K562 (cell line): ENCODE measurements around the gene PLS1. TPM values are rescaled to one million over a fixed set of nuclear protein-coding genes. Genes with fewer than 3 reads are reported as not detected.

ENCODE experiments used
- ATF2 ChIP-seq: sonication (generic); formaldehyde crosslinking; IDR thresholded peaks from 2 replicates; pipeline ENCODE4 v1.8.1; 2022; ENCODE audit warnings: missing genetic modification reagents
- ETV6 ChIP-seq, 3 experiments: fragments of 150-350 bp in 1 of 3; sonication (generic) in 1 of 3; formaldehyde crosslinking in 1 of 3; IDR thresholded peaks; 2 replicates each; pipeline versions ENCODE4 v1.6.1 to v1.8.0; 2014 to 2022; ENCODE audit warnings: borderline replicate concordance in 2 of 3, low read depth in 2 of 3, antibody characterized with exemption in 1 of 3, low read length in 1 of 3, mild to moderate bottlenecking in 1 of 3, missing genetic modification reagents in 1 of 3
- GABPA ChIP-seq: fragments of 200-800 bp; sonication (Bioruptor generic); conservative IDR thresholded peaks from 2 replicates; pipeline ENCODE4 v1.6.1; 2016; ENCODE audit warnings: low read depth, missing genetic modification characterization, missing compliant biosample characterization
- HNRNPH1 ChIP-seq: fragments of 200-400 bp; formaldehyde crosslinking; optimal IDR thresholded peaks from 2 replicates; pipeline ENCODE3; 2017; ENCODE audit warnings: low read depth, mild to moderate bottlenecking, low read length, moderate library complexity
- KLF6 ChIP-seq: fragments of 250-450 bp; sonication (Bioruptor Pico); IDR thresholded peaks from 2 replicates; pipeline ENCODE4 v1.4.0; 2020; ENCODE audit warnings: mild to moderate bottlenecking, moderate library complexity, borderline replicate concordance
- MYC ChIP-seq, 2 experiments: fragments of 250-450 bp in 1 of 2; sonication (Bioruptor Pico) in 1 of 2; IDR thresholded peaks; 2 replicates each; pipeline versions ENCODE4 v1.5.1 to v1.6.1; 2012 to 2021; ENCODE audit warnings: low read depth in 2 of 2, borderline replicate concordance in 1 of 2, improper control_type of control experiment in 1 of 2, low read length in 1 of 2, mild to moderate bottlenecking in 1 of 2, moderate library complexity in 1 of 2
- NFIC ChIP-seq: fragments of 450-650 bp; IDR thresholded peaks from 2 replicates; pipeline ENCODE4 v1.6.1; 2017; ENCODE audit warnings: mild to moderate bottlenecking, inconsistent platforms
- NR3C1 ChIP-seq: sonication (generic); formaldehyde crosslinking; IDR thresholded peaks from 2 replicates; pipeline ENCODE4 v1.8.1; 2022; ENCODE audit warnings: missing genetic modification reagents
- POLR2H ChIP-seq: IDR thresholded peaks from 2 replicates; pipeline ENCODE4 v1.6.1; 2016; ENCODE audit warnings: missing genetic modification characterization, low read depth, mild to moderate bottlenecking, control low read depth, missing compliant biosample characterization, moderate library complexity
- PTBP1 ChIP-seq: fragments of 200-400 bp; formaldehyde crosslinking; IDR thresholded peaks from 2 replicates; pipeline ENCODE4 v1.6.1; 2017; ENCODE audit warnings: low read depth, low read length
- SIRT6 ChIP-seq: IDR thresholded peaks from one replicate; pipeline ENCODE4 v1.6.1; 2012; ENCODE audit warnings: low read depth, mild to moderate bottlenecking, control low read depth, inconsistent platforms, low read length, moderate library complexity
- TGIF2 ChIP-seq: sonication (generic); formaldehyde crosslinking; IDR thresholded peaks from 2 replicates; pipeline ENCODE4 v1.8.1; 2022; ENCODE audit warnings: mild to moderate bottlenecking, missing genetic modification reagents, moderate library complexity
- YY1 ChIP-seq, 3 experiments: IDR thresholded peaks; 2 replicates each; pipeline ENCODE4 v1.6.1; 2011; ENCODE audit warnings: low read length in 2 of 3, mild to moderate bottlenecking in 2 of 3, moderate library complexity in 2 of 3, borderline replicate concordance in 1 of 3, control low read depth in 1 of 3, low read depth in 1 of 3; ENCODE audit not compliant: insufficient read depth in 3 of 3, insufficient replicate concordance in 2 of 3, control insufficient read depth in 1 of 3, insufficient read length in 1 of 3; ENCODE audit errors: extremely low read depth in 1 of 3
- ZNF41 ChIP-seq: fragments of 250-450 bp; sonication (Bioruptor Pico); conservative IDR thresholded peaks from 2 replicates; pipeline ENCODE4 v1.4.0; 2020; ENCODE audit warnings: mild to moderate bottlenecking
- polyA plus RNA-seq, 8 experiments: library from polyadenylated mRNA; depleted of rRNA in 4 of 8; stranded (reverse) in 5 of 8; unstranded in 3 of 8; fragments of >200 nt; fragmentation: Nextera tagmentation in 2 of 8; fragmentation: Illumina TruSeq in 1 of 8; extraction: Ambion mirVana in 2 of 8; extraction: Trizol in 1 of 8; gene quantifications; 2 replicates each; pipeline versions ENCODE4 v1.2.1 to v1.2.3, GENCODE V29; 2011 to 2014; ENCODE audit warnings: inconsistent platforms in 1 of 8, missing spikeins in 1 of 8
- total RNA-seq, 7 experiments: library from RNA; depleted of rRNA in 6 of 7; stranded (reverse); fragments of >200 nt in 6 of 7; fragmentation: Illumina TruSeq in 2 of 7; extraction: Trizol in 2 of 7; gene quantifications; 2 replicates each; pipeline versions ENCODE4 v1.2.1 to v1.2.3, GENCODE V29; 2011 to 2021; ENCODE audit warnings: low replicate concordance in 1 of 7
- TF ChIP-seq, protein P1 (sequence below): fragments of 250-450 bp; sonication (Bioruptor Pico); IDR thresholded peaks from 2 replicates; pipeline ENCODE4 v1.9.0; 2021; ENCODE audit warnings: mild to moderate bottlenecking, inconsistent platforms
- TF ChIP-seq, protein P2 (sequence below): sonication (generic); formaldehyde crosslinking; IDR thresholded peaks from 2 replicates; pipeline ENCODE4 v1.8.1; 2023; ENCODE audit warnings: mild to moderate bottlenecking, missing genetic modification reagents

PLS1 gene
- total and polyA plus RNA-seq, 9 of the 15 experiments (the other 6 are each of a cell fraction or from before 2014, with no cell fraction given), result 6.1 to 21.3 (median 13.0) TPM

GRCh38 chr3:142578329-142579223 is 17.6 kb upstream of the PLS1 start, which contains the start of gene ATR (continued):
- TF ChIP-seq, protein P1, sequence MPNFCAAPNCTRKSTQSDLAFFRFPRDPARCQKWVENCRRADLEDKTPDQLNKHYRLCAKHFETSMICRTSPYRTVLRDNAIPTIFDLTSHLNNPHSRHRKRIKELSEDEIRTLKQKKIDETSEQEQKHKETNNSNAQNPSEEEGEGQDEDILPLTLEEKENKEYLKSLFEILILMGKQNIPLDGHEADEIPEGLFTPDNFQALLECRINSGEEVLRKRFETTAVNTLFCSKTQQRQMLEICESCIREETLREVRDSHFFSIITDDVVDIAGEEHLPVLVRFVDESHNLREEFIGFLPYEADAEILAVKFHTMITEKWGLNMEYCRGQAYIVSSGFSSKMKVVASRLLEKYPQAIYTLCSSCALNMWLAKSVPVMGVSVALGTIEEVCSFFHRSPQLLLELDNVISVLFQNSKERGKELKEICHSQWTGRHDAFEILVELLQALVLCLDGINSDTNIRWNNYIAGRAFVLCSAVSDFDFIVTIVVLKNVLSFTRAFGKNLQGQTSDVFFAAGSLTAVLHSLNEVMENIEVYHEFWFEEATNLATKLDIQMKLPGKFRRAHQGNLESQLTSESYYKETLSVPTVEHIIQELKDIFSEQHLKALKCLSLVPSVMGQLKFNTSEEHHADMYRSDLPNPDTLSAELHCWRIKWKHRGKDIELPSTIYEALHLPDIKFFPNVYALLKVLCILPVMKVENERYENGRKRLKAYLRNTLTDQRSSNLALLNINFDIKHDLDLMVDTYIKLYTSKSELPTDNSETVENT (CRISPR knock-in tag), result peak; percentile 40; the same call in 1 of the 2 replicates
- TF ChIP-seq NR3C1 (CRISPR knock-in tag) (peak; percentile 60; the same call in 1 of the 2 replicates), ETV6 (IDR thresholded peaks at IDR 0.05; ENCODE audit: borderline replicate concordance in 1 of 2, low read depth in 2 of 2, low read length in 1 of 2) (no peak; a peak in 1 of 4 replicates), ETV6 (CRISPR knock-in tag; IDR thresholded peaks at IDR 0.05; ENCODE audit: borderline replicate concordance) (no peak), TGIF2 (CRISPR knock-in tag) (no peak), GABPA (peak; percentile 92), POLR2H (tag) (peak; percentile 92), PTBP1 (no peak), SIRT6 (no peak), HNRNPH1 (no peak), ZNF41 (CRISPR knock-in tag) (no peak), ATF2 (CRISPR knock-in tag) (no peak; the same call in 1 of the 2 replicates), YY1 (IDR thresholded peaks at IDR 0.05; ENCODE audit: borderline replicate concordance in 1 of 3, control insufficient read depth in 1 of 3, extremely low read depth in 1 of 3, insufficient read depth in 3 of 3, insufficient read length in 1 of 3, insufficient replicate concordance in 2 of 3, low read depth in 1 of 3, low read length in 2 of 3) (peak in 2 of 3 experiments; percentile 68 to 81), MYC (IDR thresholded peaks at IDR 0.05; ENCODE audit: low read depth, low read length) (peak; percentile 82; the same call in 1 of the 2 replicates), MYC (CRISPR knock-in tag; IDR thresholded peaks at IDR 0.05; ENCODE audit: borderline replicate concordance, low read depth) (peak; percentile 93; the same call in 1 of the 2 replicates), NFIC (peak; percentile 51; the same call in 1 of the 2 replicates), KLF6 (CRISPR knock-in tag) (no peak)
- TF ChIP-seq, protein P2, sequence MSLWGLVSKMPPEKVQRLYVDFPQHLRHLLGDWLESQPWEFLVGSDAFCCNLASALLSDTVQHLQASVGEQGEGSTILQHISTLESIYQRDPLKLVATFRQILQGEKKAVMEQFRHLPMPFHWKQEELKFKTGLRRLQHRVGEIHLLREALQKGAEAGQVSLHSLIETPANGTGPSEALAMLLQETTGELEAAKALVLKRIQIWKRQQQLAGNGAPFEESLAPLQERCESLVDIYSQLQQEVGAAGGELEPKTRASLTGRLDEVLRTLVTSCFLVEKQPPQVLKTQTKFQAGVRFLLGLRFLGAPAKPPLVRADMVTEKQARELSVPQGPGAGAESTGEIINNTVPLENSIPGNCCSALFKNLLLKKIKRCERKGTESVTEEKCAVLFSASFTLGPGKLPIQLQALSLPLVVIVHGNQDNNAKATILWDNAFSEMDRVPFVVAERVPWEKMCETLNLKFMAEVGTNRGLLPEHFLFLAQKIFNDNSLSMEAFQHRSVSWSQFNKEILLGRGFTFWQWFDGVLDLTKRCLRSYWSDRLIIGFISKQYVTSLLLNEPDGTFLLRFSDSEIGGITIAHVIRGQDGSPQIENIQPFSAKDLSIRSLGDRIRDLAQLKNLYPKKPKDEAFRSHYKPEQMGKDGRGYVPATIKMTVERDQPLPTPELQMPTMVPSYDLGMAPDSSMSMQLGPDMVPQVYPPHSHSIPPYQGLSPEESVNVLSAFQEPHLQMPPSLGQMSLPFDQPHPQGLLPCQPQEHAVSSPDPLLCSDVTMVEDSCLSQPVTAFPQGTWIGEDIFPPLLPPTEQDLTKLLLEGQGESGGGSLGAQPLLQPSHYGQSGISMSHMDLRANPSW (CRISPR knock-in tag), result no peak
